HG02798 (cell line): ENCODE data around the gene BHLHE40.

Source experiments
- ATAC-seq: cut with Tn5 transposase; IDR thresholded peaks from one replicate; pipeline ENCODE4 v1.9.1; 2021; ENCODE audit warnings: mild to moderate bottlenecking; ENCODE audit not compliant: unreplicated experiment, poor library complexity

BHLHE40 gene

DNA sequence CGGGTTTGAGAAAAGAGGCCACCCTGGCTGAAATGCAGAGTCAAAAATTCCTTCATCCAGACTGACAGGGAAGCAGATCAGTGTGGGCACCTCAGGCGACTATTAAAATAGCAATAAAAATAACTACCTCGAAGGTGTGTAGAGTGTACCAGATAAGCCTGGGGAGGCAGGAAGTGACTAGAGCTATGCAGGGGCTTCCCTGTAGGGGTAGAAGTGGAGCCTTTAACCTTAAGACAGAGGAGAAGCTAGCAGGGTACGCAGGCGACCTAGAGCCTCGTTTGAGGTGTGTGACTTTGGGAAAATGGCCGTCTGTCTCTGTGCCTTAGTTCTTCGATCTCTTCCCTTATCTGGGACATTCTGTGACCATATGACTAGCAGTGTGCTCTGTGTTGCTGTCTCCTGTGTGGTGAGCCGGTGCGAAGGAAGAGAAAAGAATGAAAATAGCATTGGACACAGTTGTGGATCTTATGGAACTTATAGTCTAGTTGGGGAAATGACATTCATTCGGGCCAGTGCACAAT, 17.6 kb downstream of the BHLHE40 start:
- no peak for ATAC-seq

- no peak for ATAC-seq
These were observed 18.7 kb downstream of the BHLHE40 start for GRCh38 chr3:4997946-4998345.

DNA sequence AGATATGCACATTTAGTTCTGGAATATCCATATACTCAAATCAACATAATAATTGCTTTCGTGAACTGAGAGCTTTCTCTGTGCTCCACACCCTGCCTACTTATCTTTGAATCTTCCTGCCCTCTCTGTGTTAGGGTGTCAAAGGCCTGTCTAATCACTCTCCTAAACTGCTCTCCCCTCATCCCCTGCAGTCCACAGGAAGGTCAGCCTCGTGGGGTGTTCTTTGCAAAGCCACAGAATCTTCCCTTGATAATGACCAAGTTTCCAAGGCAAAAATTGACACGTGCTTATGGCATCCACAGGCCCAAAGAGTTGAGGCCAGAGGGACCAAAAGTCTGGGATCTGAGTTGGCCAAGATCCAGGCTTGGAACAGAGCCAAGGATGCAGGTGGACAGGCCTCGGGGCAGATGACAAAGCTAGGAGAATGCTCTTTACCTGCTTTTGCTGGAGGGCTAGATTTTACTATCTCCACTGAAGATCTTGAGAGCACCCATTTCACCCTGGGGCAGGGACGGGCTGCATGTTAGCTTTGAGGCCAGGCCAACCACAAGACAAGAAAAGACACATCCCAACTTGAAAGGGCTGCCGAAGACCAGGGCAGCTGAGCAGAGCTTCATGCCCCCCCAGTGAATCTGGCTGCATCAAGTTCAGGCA, 20.4 kb downstream of the BHLHE40 start:
- peak; percentile 44 for ATAC-seq

DNA sequence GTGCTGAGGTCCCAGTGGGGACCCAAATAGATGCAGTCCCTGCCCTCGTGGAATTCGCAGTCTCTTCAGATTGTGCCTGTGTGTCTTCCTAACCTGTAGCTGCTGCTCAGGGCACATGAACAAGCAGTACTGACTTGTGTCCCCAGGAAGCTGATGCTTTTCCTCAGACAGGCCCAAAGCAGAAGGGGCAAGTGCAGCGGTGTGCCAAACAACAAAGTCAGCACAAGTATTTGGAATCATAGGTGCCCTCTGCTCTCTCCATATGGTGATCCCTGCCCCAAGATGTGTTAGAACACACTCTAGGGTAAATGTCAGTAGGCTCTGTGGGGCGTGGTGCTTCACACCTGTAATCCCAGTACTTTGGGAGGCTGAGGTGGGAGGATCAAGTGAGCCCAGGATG, 21.9 kb downstream of the BHLHE40 start:
- ATAC-seq = no peak

DNA sequence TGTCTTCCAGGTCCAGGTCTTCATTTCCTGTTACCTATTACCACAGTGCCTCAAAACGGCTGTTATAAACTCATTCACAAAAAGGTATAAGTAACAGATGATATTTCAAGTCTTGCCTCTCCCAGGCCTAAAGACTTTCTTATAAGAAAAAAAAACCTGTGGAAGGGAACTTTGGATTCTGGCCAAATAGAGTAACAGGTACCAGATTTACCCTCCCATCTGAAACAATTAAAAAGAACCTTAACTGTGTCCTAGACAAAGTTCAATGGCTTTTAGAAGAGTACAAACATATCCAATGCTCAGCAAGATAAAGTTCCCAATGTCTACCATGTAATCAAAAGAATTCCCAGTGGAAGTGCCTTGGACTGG, 22.6 kb downstream of the BHLHE40 start:
- ATAC-seq = no peak

DNA sequence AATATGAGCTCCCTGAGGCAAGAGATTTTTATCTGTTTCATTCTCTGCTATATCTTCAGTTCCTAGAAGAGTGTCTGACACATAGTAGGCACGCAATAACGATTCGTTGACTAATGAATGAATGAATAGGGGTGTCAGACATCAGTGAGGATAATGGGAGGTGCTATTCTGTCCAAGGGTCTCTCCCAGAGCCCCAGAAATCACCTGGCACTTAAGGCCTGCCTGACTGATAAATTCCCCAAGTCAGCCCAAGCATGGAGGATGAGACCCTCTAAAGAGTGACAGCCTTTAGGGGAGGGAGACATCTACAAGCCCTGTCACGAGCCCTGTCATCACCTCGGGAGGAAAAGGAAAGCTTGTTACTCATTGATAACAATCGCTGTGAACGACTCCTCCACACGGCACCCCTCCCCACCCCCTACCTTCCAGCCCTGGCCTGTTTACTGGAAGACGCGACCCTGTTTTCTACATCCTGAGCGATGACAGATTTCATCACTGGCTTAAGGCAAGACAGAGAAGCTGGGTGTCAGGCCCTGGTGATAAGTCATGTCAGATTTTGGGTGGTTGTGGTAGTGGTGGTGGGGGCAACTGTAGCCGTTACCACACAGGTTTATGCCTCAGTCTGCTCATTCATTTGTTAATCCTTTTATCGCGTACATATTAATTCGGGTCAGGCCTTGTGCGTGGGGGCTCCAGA, 23.1 kb downstream of the BHLHE40 start:
- ATAC-seq = no peak

DNA sequence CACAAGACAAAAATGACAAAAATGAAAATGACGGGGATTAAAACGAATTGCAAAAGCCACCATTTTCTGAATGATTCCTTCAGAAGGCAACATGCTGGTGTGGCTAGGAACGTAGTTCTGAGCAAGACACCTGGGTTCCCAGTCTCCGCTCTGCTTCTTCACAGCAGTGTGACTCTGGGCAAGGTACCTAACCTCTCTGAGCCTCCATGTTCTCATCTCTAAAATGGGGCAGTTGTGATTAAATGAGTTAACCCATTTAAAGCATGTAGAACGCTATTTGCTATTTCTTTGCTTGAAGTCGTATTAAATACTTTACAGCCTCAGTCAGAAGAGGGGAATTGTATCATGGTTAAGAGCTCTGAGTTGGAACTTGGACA, 23.6 kb downstream of the BHLHE40 start:
- ATAC-seq = no peak

DNA sequence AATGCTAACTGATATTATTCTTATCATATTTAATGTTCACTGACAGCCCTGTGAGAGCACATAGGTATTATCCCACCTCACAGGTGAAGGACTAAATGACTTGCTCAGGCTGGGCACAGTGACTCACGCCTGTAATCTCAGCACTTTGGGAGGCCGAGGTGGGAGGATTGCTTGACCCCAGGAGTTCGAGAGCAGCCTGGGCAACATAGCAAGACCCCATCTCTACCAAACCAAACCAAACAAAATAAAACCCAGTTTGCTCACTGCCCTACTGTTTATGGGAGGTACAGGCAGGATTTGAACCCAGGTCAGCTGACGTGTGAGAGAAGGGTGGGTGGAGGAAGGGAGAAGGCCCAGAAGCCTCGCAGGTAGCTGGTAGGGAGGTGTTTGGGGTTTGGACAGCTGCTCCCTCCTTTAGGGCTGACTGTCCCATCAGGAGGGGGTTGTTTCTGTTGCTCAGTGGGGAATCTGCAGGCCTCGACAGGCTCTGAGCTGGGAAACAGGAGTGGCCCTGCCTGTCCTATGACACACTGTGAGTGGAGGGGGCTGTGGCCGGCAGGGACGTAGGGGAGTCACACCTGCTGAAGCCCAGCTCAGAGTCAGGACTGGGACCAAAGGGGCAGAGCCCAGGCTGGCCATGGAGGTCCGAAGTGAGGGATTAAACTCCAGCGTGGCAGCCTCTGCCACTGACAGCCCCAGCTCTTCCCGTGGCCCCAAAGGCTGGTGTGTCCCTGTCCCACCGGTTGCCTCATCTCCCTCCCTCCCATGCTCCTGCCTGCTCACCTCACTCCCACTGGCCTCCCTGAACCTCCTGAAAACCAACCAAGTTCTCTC, 25.3 kb downstream of the BHLHE40 start:
- ATAC-seq = no peak

GRCh38 chr3:5005367-5005766, 26.1 kb downstream of the BHLHE40 start:
- ATAC-seq = no peak

DNA sequence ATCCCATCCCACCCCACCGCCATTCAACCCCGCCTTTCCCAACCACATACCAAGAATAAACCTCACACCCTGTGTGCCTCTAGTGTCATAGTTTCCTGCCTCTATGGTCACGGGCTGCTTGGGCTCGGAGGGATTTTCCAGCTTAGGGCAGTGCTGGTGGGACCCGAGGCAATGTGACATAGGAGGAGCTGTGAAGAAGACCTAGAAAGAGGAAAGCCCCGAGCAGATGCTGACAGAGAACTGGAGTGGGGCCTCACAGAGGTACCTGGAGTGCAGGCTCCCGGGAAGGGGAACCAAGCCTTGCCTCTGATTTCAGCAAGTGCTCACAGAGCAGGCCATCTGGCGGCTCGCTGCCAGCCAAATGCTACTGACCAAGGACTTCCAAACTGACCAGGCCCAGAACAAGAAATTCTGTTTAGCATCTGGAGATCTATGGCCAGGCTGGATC, 27.5 kb downstream of the BHLHE40 start:
- peak; percentile 76 for ATAC-seq

DNA sequence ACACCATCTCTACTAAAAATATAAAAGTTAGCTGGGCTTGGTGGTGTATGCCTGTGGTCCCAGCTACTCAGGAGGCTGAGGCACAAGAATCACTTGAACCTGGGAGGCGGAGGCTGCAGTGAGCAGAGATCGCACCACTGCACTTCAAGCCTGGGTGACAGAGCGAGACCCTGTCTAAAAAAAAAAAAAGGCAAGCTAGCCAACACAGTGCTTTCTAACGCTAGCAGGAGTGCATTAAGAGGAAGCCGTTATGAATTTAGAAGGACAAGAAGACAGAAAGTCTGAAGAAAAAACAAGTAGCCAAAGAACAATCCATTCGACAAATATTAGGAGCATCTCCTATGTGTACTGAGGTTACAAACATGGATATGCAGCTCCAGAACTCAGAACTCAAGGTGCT, 28.6 kb downstream of the BHLHE40 start:
- no peak for ATAC-seq

DNA sequence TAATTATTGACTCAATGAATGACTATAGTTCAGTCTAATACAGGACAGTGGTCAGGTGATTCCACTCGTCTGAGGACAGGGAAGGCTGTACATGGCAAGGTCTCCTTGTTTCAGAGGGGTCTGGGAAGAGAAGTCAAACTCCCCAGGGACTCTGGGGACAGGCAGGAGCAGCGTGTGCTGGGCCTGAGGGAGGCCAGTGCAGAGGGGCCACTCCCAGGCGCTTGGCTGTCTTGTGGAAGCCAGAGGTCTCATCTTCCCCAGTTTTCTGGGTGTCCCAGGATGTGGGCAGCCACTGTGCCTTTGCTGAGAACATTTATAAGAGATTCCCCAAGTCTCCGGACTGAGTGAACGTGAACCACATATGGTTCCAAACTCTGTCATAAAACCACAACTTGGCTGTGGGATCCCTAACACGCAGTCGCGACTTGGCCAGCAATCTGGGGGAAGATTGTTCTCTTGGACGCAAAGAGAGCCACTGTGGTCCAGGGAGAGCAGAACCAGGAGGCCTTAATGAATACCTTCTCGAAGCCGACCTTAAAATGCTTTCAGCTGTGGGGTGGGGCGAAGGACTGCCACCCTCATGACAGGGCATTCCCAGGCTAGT, 30.4 kb downstream of the BHLHE40 start:
- no peak for ATAC-seq

DNA sequence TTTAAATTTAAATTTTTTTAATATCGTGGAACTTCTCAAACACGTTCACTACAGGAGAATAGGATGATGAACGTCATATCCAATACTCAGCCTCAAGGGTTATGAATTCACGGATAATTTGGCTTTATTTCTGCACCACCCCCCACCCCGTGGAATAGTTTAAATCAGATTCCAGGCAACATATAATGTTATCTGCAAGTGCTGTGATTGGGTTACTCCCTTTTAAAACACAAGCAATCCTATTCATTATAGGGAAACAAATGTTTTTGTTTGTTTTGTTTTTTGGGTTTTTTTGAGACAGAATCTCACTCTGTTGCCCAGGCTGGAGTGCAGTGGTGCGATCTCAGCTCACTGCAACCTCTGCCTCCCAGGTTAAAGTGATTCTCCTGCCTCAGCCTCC, 30.9 kb downstream of the BHLHE40 start:
- ATAC-seq = no peak

DNA sequence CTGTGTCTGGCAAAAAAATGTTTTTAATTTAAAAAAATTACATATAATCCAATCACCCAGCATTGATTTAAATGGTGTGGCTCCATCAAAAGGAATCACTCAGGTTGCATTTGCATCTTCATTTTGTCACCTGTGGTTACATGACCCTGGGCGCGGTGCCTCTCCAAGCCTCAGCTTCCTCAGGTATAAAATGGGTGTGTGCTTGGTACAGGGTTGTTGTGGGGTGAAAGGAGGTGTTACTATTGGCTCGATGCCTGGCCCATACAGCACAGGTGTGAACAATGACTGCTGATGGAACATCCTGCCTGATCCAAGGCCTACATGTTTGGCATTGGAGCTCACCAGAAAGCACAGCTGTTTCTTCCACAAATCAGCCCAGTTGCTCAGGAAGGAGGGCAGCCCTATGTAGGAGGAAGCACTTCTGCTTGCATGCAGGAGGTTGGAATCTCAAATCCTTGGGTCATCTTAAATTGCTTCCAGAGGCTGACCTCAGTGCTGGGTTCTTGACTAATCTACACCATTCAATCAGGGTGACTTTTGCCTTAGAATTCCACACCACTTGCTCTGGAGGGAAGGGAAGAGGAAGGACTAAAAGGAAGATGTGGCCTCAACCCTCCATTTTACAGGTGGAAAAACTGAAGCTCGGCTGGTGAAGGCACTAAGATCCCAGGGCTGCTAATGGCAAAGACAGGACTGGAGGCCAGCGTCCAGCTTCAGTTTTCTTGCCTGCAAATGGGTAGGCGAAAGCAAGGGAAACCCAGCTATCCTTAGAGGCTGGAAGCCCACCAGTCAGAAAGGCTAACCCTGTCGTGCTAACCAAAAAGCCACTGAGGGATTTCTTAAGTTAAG, 31.7 kb downstream of the BHLHE40 start:
- ATAC-seq = no peak

DNA sequence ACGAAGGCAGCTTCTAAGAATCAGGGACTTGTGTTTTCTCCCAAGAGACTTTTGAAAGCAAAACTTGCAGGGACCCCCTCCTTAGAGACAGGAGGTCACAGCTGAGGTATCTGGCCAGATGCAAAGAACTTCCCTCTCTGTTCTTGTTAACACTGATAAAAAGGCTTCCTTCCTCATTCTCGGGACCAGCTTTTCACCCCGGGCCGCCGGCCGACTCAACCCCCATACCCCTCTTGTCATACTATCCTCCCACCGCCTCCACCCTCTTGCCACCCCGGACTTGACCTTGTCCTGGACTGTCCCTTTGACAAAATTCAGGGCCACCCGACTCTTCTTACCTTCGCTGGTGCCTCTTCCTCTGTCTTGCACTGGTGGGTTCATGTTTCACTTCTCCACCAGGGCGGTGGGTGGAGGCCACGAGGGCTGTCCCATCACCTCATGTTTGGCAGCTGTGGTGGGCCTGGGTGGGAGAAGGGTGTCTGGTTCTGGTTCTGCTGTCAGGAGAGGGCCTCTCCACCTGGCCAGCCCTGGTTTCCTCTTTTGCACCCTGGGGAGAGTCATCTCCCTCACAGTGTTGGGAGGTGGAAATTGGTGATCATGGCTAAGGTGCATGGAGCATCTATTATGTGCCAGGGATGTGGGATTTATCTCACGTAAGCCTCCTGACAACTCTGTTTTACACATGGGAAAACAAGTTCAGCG, 32.5 kb downstream of the BHLHE40 start:
- peak; percentile 57 for ATAC-seq

DNA sequence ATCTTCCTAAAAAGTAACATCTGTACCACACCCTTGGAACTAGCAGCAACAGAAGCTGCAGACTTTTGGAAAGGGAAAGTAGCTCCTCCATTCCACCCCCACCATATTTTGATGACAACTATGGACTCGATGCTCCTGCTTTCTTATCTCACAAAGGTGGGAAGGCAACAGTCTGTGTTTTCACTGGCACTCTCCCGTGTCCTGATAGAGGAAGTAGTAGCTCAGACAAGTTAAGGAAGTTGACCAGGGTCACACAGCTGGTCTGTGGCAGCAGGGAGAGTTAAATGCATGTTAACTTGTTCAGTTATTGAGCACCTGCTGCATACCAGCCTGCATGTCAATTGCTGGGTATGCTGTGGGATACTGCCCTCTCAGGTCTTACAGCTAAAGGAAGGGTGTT, 33.1 kb downstream of the BHLHE40 start:
- no peak for ATAC-seq

DNA sequence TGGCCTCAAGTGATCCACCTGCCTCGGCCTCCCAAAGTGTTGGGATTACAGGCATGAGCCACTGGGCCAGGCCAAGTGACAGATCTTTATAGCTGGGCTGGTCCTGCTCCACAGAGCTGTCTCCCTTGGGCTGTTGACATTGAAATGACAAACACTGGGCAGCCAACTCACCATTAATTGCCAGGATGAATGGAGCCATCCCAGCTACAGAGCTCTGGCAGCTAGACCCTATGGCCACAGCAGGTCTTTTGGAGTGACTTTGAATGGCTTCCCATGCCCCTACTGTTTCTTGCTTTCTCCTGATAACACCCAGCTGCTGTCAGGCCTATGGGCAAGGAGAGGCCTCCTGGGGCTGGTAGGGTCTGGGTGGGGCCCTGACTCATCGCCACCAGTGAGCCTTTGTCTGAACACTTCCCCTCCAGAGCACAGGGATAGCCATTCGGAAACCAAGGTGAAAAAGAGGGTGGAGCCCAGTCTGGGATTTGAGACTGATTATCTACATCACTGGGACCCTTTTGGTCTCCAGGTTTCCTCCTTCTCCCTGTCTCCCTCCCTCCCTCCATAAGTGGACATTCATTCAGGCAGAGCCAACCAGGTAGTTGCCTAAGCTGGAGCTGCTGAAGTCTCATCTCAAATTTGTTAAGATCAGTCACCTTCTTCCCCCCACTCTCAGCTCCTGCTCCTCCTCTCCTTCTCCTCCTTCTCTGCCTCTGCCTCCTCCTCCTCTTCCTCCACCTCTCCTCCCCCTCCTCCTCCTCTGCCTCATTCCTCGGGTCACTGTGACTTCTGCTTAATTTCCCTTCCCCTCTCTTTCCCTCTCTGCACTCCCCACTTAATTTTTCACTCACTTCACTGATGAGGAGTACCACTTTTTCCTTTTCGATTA, 34.0 kb downstream of the BHLHE40 start:
- ATAC-seq = no peak

- no peak for ATAC-seq
These were observed 35.2 kb downstream of the BHLHE40 start for GRCh38 chr3:5014391-5014790.
